ENCODE data around the gene DNASE1L2.

The DNASE1L2 gene

DNA sequence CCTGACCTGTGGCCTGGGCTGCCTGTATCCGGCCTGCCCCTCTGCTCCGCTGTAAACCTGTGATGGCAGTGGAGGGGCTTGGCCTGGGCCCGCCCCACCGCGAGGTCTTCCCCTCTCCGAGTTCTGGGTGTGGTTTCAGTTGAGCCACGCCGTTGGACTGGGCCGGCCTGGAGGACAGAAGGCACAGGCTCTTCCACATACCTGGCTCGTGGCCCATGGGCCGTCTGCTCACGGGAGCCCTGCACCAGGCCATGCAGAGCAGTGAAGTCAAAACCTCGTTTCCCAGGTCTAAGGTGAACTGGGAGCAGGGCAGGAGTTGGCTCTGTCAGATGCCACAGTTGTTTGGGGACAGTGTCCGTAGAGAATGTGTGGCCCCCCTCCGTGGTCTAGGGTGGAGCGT is 37.2 kb downstream of the DNASE1L2 start:
- H3K4me3 ChIP-seq (ENCODE audit: low read depth, low read length), result no peak overlapping the region
- TF ChIP-seq CTCF (IDR thresholded peaks at IDR 0.05; ENCODE audit: control insufficient read depth, extremely low read depth, insufficient read depth), result no peak
- no peak for DNase-seq (ENCODE audit: low read depth)

DNA sequence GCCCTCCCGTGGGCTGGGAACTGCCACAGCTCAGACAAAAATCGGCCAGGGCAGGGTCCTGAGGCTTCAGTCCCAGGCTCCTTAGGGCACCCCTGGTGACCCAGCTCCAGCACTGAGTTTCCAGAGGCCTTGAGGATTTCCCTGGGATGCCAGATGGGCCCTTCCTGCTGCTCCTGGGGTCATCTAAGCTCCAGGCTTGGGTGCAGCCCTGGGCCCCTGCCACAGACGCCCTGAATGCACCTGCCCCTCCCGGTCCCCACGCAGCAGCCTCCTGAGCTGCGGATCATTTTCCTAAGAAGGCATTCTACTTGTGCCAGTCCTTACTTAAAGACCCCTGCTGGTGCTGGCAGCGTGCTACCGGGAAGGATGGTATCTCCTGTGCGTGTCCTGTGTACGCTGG is 37.7 kb downstream of the DNASE1L2 start:
- no peak for DNase-seq (ENCODE audit: low read depth)
- H3K4me3 ChIP-seq (ENCODE audit: low read depth, low read length), result no peak overlapping the region
- no peak for TF ChIP-seq CTCF (IDR thresholded peaks at IDR 0.05; ENCODE audit: control insufficient read depth, extremely low read depth, insufficient read depth)

- no peak for TF ChIP-seq CTCF (IDR thresholded peaks at IDR 0.05; ENCODE audit: control insufficient read depth, extremely low read depth, insufficient read depth)
- H3K4me3 ChIP-seq (ENCODE audit: low read depth, low read length), result no peak overlapping the region
- no peak for DNase-seq (ENCODE audit: low read depth)
Observed at GRCh38 chr16:2275476-2276367, 39.5 kb downstream of the DNASE1L2 start.

- TF ChIP-seq CTCF (IDR thresholded peaks at IDR 0.05; ENCODE audit: control insufficient read depth, extremely low read depth, insufficient read depth), result no peak
- DNase-seq (ENCODE audit: low read depth), result no peak
- H3K4me3 ChIP-seq (ENCODE audit: low read depth, low read length), result no peak overlapping the region
Observed at GRCh38 chr16:2276368-2277195, 40.3 kb downstream of the DNASE1L2 start.

DNA sequence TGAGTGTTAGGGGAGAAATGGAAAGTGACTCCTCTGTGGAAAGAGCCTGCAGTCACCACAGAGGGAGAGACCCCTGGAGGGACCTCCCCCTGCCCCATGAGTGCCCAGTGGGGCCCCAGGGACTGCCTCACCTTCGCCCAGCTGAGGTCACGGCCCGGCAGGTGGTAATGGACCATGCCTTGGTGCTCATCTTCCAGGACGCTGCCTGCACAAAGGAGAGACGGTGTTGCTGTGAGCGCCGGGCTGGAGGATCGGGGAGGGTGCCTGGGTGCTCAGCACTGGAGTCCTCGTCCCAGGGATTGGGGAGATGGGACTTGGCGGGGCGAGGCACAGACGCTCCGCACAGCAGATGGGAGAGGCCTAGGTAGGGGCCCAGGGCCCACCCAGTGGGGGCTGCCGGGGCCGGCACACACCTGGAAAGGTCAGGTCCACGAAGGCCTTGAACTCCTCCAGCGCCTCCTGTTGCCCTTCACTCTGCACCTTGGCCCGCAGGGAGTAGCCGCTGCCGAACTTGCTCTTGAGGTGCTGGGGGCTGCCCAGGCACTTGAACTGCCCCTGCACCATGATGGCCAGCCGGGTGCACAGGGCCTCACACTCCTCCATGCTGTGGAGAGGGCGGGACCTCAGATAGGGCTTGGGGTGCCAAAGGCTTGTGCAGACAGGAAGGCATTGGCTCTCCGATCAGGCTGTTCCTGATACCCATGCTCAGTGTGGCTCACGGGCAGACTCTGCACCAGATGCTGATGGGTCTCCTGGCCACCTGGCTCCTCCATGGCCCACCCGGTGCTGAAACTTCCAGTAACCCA is 41.4 kb downstream of the DNASE1L2 start:
- DNase-seq (ENCODE audit: low read depth), result no peak
- no peak overlapping the region for H3K4me3 ChIP-seq (ENCODE audit: low read depth, low read length)
- TF ChIP-seq CTCF (IDR thresholded peaks at IDR 0.05; ENCODE audit: control insufficient read depth, extremely low read depth, insufficient read depth), result no peak

DNA sequence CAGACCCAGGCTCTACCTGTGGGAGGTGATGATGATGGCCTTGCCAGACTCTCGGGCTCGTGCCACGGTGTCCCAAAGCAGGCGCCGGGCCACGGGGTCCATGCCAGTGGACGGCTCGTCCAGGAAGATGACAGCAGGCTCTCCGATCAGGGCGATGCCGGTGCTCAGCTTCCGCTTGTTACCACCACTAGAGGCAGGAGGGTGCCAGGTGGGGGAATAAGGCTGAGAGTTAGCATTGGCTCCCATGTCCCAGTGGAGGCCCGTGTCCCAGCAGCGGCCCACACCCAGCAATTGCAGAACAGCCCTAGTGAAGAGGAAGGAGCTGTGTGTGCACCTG is 42.0 kb downstream of the DNASE1L2 start:
- TF ChIP-seq CTCF (IDR thresholded peaks at IDR 0.05; ENCODE audit: control insufficient read depth, extremely low read depth, insufficient read depth), result no peak
- H3K4me3 ChIP-seq (ENCODE audit: low read depth, low read length), result no peak overlapping the region
- DNase-seq (ENCODE audit: low read depth), result no peak
